HG03097 (cell line): ENCODE measurements around the gene UNKL.
A peak's percentile ranks its signal among the peaks of the same experiment; 100 is the strongest.

ENCODE experiments used
- ATAC-seq: cut with Tn5 transposase; IDR thresholded peaks from one replicate; pipeline ENCODE4 v1.9.1; 2021; ENCODE audit not compliant: unreplicated experiment, low FRiP score

The UNKL gene

DNA sequence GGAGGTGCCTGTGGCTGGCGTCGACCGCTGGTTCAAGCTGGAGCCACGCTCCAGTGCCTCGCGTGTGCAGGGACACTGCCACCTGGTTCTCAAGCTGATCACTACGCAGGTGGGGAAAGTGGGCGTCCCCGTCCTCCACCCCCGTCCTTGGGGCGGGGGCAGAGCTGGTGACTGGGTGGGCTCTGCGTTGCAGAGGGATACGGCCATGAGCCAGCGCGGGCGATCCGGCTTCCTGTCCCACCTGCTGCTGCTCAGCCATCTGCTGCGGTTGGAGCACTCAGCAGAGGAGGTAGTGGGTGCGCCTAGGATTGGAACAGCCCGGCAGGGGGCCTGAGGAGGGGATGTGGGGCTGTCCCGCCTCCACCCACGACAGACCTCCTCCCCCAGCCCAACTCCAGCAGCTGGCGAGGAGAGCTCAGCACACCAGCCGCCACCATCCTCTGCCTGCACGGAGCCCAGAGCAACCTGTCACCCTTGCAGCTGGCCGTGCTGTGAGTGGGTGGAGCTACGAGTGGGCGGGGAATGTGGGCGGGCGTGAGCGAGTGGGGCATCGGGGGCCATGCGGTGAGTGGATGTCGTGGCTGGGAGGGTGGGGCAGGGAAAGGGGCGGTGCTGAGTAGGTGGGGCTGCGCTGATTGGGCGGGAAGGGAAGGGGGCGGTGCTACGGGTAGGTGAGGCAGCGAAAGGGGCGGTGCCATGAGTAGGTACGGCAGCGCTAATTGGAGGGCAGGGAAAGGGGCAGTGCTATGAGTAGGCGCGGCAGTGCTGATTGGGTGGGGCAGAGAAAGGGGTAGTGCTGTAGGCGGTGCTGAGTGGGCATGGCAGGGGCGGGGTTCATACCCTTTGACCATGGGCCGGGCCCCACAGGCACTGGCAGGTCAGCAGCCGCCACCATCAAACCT is 71.7 kb downstream of the UNKL start:
- peak; percentile 74 for ATAC-seq

- no peak for ATAC-seq
Observed at GRCh38 chr16:1341495-1342420, 72.7 kb downstream of the UNKL start.

DNA sequence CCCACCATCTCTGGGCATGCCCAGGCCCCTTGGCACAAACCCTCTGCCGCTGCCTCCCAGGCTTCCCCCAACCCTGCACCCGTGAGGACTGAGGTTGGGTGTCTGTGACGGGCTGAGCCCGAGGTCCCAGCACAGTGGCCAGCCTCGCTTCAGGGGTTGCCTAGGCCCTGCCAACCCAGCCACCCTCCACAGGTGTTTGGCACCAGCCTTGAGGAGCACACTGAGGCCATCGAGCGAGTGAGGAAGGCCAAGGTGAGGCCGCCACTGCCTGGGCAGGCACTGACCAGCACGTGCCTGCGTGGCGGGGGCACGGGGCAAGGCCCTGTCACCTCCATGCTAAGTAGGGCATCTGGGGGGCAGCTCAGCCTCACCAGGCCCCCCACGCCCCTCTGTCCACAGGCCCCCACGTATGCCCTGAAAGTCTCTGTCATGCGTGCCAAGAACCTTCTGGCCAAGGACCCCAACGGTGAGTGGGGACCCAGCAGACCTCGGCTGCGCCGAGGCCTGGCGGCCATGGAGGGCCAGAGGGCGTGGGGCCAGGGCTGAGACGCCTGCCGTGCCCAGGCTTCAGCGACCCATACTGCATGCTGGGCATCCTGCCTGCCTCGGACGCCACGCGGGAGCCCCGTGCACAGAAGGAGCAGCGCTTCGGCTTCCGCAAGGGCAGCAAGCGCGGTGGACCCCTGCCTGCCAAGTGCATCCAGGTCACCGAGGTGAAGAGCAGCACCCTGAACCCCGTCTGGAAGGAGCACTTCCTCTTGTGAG is 73.6 kb downstream of the UNKL start:
- ATAC-seq = no peak

DNA sequence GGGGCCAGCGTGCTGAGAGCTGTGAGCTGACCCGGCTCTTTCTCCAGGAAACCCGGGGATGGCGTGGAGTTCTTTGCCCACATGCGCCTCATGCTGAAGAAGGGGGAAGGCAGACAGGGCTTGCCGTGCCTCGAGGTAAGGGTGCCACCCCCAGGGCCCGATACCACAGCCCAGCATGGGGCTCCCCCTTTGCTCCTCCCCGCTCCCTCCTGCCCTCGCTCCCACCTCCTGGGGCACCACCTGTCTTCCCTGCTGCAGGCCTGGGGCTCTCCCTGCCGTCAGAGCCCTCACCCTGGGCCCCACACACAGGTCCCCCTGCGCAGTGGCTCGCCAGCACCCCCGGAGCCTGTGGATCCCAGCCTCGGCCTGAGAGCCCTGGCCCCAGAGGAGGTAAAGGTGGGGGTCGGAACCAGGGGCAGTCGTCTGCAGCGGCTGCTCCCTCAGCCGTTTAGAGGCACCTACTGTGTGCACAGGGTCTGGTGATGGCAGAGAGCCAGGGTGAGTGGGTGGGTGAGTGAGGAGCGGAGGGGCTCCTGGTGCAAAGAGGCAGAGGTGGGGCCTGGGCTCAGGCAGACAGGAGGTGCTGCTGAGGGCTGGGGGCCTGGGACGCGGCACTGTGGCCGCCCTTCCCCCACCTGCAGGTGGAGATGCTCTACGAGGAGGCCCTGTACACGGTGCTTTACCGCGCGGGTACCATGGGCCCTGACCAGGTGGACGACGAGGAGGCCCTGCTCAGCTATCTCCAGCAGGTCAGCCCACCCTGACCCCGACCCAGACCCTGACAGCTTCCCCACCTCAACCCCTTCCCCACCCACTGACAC is 75.4 kb downstream of the UNKL start:
- ATAC-seq = no peak

DNA sequence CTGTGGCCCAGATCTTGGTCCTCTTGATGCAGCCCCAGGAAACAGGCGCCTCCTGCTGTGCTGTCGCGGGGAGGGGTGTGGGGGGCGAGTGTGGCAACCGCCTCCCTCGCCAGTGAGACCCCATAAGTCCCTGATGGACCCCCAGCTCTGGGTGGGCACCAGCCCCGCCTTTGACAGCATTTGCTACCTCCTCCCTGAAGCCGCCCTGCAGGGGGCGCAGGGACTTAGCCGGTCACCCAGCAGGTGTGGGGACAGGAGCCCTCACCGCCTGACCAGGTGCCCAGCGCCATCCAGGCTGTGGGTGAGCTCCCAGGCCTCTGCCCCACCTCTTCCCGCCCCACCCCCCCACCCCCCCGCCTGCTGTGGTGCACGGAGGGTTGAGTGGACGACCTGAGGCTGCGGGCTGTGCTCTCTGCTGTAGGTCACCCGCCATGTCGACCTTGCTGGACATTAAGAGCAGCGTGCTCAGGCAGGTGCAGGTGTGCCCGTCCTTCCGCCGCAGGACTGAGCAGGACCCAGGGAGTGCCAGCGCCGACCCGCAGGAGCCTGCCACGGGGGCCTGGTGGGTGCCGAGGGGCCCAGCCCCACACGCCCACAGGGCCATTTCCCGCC is 76.3 kb downstream of the UNKL start:
- no peak for ATAC-seq

- ATAC-seq = no peak
Observed at GRCh38 chr16:1337486-1337885, 77.0 kb downstream of the UNKL start.

DNA sequence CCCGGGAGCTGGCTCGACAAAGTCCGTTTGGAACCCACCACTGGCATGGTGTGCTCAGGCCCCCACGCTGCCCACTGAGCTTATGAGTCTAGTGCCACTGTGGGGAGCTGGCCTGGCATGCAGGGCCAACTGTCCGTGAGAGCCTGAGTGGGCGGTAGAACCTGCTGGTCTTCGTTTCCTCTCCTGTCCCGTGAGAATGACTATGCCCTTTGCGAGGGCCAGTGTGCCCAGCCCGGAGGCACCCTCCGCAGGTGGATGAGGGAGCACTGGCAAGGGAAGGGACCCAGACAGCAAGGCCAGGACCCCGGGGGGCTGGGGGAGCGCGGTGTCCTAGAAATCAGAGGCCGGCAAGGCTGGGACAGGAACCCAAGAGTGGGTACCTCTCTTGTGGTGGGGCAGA is 77.9 kb downstream of the UNKL start:
- no peak for ATAC-seq

DNA sequence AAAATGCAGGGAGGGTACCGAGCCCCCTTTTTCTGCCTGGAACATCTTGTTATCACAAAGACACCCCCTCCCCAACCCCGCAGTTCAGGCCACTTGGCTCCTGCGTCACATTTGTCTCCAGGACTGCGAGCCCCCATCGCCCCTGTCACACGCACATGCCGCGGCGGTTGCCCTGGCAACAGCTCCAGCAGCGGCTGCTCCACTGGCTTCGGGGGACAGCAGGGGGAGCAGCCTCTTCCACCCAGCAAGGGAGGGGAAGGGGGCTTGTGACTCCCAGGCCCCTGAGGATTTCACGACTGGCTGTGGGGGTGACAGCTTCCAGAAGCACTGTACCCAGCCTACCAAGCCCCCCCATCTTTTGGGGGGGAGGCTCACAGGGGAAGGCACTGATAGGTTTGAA is 78.5 kb downstream of the UNKL start:
- no peak for ATAC-seq

DNA sequence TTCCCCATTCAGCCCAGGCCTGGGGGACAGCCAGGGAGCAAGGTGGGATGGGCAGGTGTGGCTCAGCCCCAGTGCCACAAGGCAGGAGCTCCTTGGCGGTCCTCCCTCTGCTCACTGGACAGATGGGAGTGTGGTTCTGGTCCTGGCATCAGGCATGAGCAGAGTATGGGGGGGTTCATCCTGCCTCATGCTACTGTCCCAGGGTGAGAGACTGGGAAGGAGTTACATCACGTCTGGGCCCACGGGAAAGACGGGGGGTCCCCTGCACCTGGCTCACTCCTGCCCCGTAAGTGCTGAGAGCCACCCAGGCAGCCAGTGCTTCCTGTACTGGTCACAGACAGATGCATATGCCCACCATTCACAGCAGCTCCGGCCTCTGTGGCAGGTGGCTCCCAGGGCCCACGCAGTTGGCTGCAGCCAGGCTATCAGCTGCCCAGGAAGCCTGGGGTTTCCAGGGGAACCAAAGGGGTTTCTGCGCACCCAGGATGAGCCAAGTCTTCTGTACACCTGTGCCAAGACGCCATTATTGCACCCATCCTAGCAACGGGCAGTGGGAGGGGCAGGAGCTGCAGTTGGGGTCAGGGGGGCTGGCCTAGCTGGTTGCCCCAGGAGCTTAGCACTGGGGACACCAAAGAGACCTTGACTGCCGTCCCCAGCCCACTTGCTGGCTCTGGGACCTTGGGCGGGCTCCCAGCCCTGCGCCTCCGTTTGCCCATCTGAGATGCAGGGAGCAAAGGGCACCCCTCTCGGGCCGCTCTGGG is 79.1 kb downstream of the UNKL start:
- ATAC-seq = no peak

DNA sequence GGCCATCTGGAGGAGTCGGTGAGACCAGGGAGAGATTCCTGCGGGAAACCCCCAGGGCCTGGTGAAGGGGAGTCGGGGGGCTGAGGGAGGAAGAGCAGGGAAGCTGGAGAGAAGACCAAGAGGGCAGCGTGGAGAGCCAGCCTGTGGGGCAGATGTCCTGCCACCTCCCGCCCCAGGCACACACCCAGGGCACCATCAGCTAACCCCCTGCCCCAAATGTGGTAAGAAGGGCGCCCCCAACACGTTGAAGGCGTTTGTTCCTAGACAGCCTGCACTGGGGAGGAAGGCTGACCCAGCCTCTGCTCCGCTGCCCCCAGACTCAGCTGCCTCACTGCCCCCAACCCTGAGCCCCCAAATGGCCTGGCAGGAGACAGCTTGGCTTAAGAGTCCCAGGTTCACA is 79.8 kb downstream of the UNKL start:
- no peak for ATAC-seq

GRCh38 chr16:1333854-1334700 is 80.4 kb downstream of the UNKL start:
- ATAC-seq = no peak

DNA sequence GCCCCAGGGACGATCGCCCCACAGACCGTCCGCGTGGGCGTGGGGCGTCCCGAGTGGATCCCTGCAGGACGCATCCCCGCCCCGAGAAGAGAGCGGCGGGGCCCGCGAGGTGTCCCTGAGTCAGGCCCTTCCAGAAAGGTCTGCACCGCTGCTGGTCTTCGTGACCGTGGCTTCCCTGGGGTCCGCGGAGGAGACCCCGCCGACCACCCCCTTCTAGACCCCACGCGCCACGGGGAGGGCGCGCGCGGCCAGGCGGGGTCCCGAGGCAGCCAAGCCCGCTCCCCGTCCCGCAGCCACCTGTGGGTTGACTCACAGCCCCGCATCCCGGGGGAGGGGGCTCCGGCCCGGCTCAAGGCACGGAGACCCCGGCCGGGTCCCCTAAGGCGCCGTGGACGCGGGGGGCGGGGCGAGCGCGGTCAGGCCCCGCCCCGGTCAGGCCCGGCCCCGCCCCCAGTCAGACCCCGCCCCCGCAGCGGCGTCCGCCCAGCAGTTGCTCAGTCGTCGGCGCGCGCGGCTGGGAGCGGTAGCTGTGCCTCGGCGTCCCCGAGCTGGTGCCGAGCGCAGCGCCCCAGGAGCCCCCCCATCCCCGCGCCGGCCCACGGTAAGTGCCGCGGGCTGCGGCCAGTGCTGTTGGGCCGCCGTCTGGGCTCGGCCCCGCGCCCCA is 81.2 kb downstream of the UNKL start, which contains the start of gene BAIAP3:
Gene BAIAP3 (plus strand): TSS at position 497 of the 664 bp plus-strand sequence. CDS start 4,905 bp downstream, outside the sequence.
- no peak for ATAC-seq

GRCh38 chr16:1332618-1333148 is 81.8 kb downstream of the UNKL start:
- ATAC-seq = no peak

DNA sequence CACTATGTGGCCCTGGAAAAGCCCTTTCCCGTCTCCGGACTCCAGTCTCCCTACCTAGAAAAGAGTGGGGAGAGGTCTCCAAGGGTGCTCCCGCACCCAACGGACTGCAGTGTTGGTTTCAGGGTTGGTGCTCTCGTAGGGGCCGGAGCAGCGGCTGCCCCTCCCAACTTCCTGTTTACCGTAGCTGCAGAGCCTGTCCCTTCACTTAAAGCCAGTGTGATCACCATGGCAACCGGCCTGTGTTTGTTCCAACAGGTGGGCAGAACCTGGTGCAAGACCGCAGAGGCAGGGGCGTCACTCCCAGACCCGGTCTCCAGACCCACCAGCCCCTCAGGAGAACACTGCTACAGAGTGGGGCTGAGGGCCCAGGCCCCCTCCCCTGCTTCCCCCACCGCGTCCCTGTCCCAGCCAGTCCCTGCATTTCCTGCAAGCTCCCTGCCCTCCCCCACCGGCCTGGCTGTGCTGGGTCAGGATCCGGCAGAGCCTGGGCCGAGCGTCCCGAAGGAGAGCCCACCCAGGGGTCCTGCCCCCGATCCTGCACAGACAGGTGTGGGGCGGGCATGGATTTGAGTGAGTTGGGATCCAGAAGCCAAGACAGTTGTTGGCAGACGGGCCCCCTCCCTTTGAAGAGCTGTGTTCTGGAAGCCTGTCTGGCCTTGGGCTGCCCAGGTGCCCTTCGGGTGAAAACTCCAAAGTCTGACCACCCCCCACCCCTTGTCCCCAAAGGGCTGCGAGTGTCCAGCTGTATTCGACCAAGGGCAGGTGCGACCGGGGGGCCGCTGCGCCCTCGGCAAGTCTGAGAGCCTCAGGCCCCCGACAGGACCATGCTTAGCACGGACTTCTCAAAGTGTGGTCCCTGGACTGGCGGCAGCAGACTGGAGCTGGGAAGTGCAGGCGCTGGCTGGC is 82.5 kb downstream of the UNKL start:
- no peak for ATAC-seq

GRCh38 chr16:1330931-1331711 is 83.4 kb downstream of the UNKL start:
- no peak for ATAC-seq
